ENCODE data around the gene PPP1R1B.

PPP1R1B gene

GRCh38 chr17:39618246-39618913 lies 8.4 kb upstream of the PPP1R1B start:
- no peaks in the 10 kb centered on the region for H3K9me3 ChIP-seq (ENCODE audit: insufficient read depth, low read length)
- peak overlapping the region; percentile 79 for H3K4me2 ChIP-seq (ENCODE audit: low read depth, low read length, poor library complexity, severe bottlenecking)
- H3F3A ChIP-seq (ENCODE audit: insufficient read depth): peaks cover 26% of the 10 kb centered on the region
- H3K9me2 ChIP-seq (replicated peaks; ENCODE audit: insufficient read depth, low read length): no peaks in the 10 kb centered on the region
- no peaks in the 10 kb centered on the region for H3K36me3 ChIP-seq (ENCODE audit: low read length)
- no peaks in the 10 kb centered on the region for H3K79me2 ChIP-seq (ENCODE audit: insufficient read depth, low read length)
- peak overlapping the region; percentile 59 for H3K9ac ChIP-seq (ENCODE audit: low read length)
- TF ChIP-seq CTCF (IDR thresholded peaks at IDR 0.05; ENCODE audit: insufficient read depth, low read length, poor library complexity, severe bottlenecking) (no peak), EZH2phosphoT487 (conservative IDR thresholded peaks at IDR 0.05; ENCODE audit: low read length) (no peak)
- no peaks in the 10 kb centered on the region for H4K20me1 ChIP-seq (ENCODE audit: low read depth, low read length)
- no peaks in the 10 kb centered on the region for H3K27me3 ChIP-seq (ENCODE audit: low read length)
- peak overlapping the region; percentile 59 for H3K4me3 ChIP-seq (ENCODE audit: insufficient read depth, low read length, poor library complexity, severe bottlenecking)
- H2AFZ ChIP-seq (ENCODE audit: low read depth, low read length, severe bottlenecking): peak overlapping the region; percentile 93
- H3K27ac ChIP-seq (ENCODE audit: low read depth, low read length): no peak overlapping the region

GRCh38 chr17:39618956-39619785 lies 7.6 kb upstream of the PPP1R1B start:
- no peak for TF ChIP-seq CTCF (IDR thresholded peaks at IDR 0.05; ENCODE audit: insufficient read depth, low read length, poor library complexity, severe bottlenecking)
- no peak for TF ChIP-seq EZH2phosphoT487 (conservative IDR thresholded peaks at IDR 0.05; ENCODE audit: low read length)
- H3K27ac ChIP-seq (ENCODE audit: low read depth, low read length): no peak overlapping the region
- H3K9ac ChIP-seq (ENCODE audit: low read length): no peak overlapping the region; the same call in 1 of the 2 replicates
- peaks cover 26% of the 10 kb centered on the region for H3F3A ChIP-seq (ENCODE audit: insufficient read depth)
- no peaks in the 10 kb centered on the region for H3K9me2 ChIP-seq (replicated peaks; ENCODE audit: insufficient read depth, low read length)
- no peak overlapping the region for H3K4me3 ChIP-seq (ENCODE audit: insufficient read depth, low read length, poor library complexity, severe bottlenecking)
- no peaks in the 10 kb centered on the region for H3K79me2 ChIP-seq (ENCODE audit: insufficient read depth, low read length)
- no peaks in the 10 kb centered on the region for H3K36me3 ChIP-seq (ENCODE audit: low read length)
- no peak overlapping the region for H2AFZ ChIP-seq (ENCODE audit: low read depth, low read length, severe bottlenecking)
- H3K9me3 ChIP-seq (ENCODE audit: insufficient read depth, low read length): no peaks in the 10 kb centered on the region
- no peaks in the 10 kb centered on the region for H3K27me3 ChIP-seq (ENCODE audit: low read length)
- no peak overlapping the region for H3K4me2 ChIP-seq (ENCODE audit: low read depth, low read length, poor library complexity, severe bottlenecking)
- H4K20me1 ChIP-seq (ENCODE audit: low read depth, low read length): no peaks in the 10 kb centered on the region

- Histone ChIP-seq H3K4me2 (ENCODE audit: low read depth, low read length, poor library complexity, severe bottlenecking) (no peak overlapping the region), H3K27me3 (ENCODE audit: low read length) (no peaks in the 10 kb centered on the region), H3K27ac (ENCODE audit: low read depth, low read length) (no peak overlapping the region)
Measured at GRCh38 chr17:39619786-39620101, 7.0 kb upstream of the PPP1R1B start.

More at GRCh38 chr17:39619786-39620101, 7.0 kb upstream of the PPP1R1B start:
- H3K9me2 ChIP-seq (replicated peaks; ENCODE audit: insufficient read depth, low read length): no peaks in the 10 kb centered on the region
- TF ChIP-seq EZH2phosphoT487 (conservative IDR thresholded peaks at IDR 0.05; ENCODE audit: low read length) (no peak), CTCF (IDR thresholded peaks at IDR 0.05; ENCODE audit: insufficient read depth, low read length, poor library complexity, severe bottlenecking) (no peak)
- peaks cover 26% of the 10 kb centered on the region for H3F3A ChIP-seq (ENCODE audit: insufficient read depth)
- H2AFZ ChIP-seq (ENCODE audit: low read depth, low read length, severe bottlenecking): no peak overlapping the region
- no peak overlapping the region for H3K9ac ChIP-seq (ENCODE audit: low read length)
- no peak overlapping the region for H3K4me3 ChIP-seq (ENCODE audit: insufficient read depth, low read length, poor library complexity, severe bottlenecking)
- no peaks in the 10 kb centered on the region for H3K36me3 ChIP-seq (ENCODE audit: low read length)
- H4K20me1 ChIP-seq (ENCODE audit: low read depth, low read length): no peaks in the 10 kb centered on the region
- no peaks in the 10 kb centered on the region for H3K79me2 ChIP-seq (ENCODE audit: insufficient read depth, low read length)
- H3K9me3 ChIP-seq (ENCODE audit: insufficient read depth, low read length): no peaks in the 10 kb centered on the region
